Stimulated activated CD4-positive, alpha-beta T cell treated with anti-CD3 and anti-CD28 coated beads, Interleukin-15, amount 100 ng/mL, for 48 hours (primary cell): ENCODE measurements around the gene APOO.

ENCODE experiments used
- DNase-seq, 2 donors: peaks; one replicate each; pipeline ENCODE4 v3.0.0-alpha.2; 2020; ENCODE audit warnings: low read depth in 2 of 2

APOO gene

GRCh38 chrX:23786268-23786815, 121.4 kb downstream of the APOO start:
- no peak for DNase-seq

GRCh38 chrX:23785580-23785979, 122.2 kb downstream of the APOO start:
- DNase-seq = no peak

- no peak for DNase-seq
These were observed 123.0 kb downstream of the APOO start for GRCh38 chrX:23784470-23785331.

DNA sequence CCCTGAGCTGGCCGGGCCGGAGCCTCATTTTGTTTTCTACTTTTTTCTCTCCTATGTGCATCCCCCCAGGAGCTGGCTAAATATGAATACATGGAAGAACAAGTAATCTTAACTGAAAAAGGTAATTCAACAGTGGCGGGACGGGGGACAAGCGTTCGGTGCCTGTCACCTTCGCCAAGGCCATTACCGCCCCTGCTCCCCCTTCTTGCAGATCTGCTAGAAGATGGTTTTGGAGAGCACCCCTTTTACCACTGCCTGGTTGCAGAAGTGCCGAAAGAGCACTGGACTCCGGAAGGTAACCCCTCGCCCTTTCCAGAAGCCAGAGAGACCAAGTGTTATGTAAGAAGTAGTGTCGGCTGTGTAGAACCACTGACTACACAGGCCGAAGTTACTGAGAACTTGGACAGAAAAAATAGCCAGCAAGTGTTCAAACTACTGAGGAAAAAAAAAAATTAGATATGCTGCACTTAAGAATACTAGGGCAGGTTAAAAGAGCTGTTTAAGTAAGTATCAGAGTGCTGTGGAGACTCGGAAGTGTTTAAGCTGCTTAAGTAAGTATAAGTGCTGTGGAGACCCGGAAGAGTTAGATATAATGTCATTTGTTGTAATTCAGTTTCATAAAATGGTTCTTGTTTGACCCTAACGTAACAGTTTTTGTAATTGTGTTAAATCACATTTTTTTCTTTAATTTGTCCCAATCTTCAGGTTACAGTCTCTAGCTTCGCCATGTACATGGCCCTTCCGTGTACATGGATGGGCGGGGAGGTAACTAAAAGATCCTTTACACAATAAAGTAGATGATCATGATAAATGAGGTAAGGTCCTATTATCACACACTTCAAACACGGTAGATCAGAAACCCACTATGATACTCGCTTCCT, 123.9 kb downstream of the APOO start:
- DNase-seq = no peak
